ENCODE measurements around the gene CERKL.

The CERKL gene

DNA sequence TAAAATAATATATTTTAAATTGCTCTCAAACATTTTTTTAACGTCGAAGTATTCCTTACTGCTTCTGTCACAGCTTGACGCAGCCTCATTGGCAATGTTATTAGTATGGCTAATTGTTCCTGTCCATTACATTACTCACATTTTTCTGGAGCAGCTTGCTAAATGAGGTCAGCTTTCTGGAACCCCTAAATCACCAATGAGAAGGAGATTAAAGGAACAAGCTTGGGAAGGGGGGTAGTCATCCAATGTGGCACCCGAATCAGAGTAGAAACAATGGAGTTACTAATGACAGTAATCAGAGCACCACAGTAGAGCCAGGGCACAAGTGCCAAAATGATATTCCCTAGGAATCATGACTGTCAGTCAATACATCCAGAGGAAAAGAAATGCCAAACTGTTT lies 18.3 kb upstream of the CERKL start:
- no peaks in the 10 kb centered on the region for H3K4me1 ChIP-seq (ENCODE audit: control insufficient read depth, insufficient read depth, low read length, unreplicated experiment)
- H2AFZ ChIP-seq (ENCODE audit: low read length, unreplicated experiment): no peak overlapping the region
- H3K36me3 ChIP-seq (ENCODE audit: insufficient read depth, low read length): no peaks in the 10 kb centered on the region
- no peaks in the 10 kb centered on the region for H3K79me2 ChIP-seq (ENCODE audit: control insufficient read depth, insufficient read depth, low read length, unreplicated experiment)
- H3K4me3 ChIP-seq (ENCODE audit: low read depth, low read length): no peak overlapping the region
- H3K27ac ChIP-seq (ENCODE audit: low read depth, low read length): no peak overlapping the region
- H3K27me3 ChIP-seq (ENCODE audit: insufficient read depth, low read length): peaks cover 92% of the 10 kb centered on the region

DNA sequence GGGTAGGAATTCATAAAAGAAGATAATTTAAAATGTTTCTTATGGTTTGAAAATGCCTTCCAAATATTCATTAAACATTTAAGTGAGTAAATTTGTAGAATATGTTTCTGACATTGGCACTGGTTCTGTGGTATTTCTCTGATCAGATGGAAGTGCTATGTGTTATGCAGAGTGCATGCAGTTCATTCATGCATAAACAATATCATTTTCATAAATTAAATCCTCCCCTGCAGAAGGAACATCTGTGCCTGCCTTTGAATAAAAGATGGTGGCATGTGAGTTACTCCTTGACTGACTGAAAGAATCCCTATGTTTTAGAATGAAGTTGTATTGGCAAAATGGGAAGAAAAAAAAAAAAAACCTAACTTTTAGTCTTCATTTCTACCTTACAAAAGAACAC lies 17.6 kb upstream of the CERKL start:
- no peak overlapping the region for H3K4me3 ChIP-seq (ENCODE audit: low read depth, low read length)
- peaks cover 92% of the 10 kb centered on the region for H3K27me3 ChIP-seq (ENCODE audit: insufficient read depth, low read length)
- no peaks in the 10 kb centered on the region for H3K79me2 ChIP-seq (ENCODE audit: control insufficient read depth, insufficient read depth, low read length, unreplicated experiment)
- no peaks in the 10 kb centered on the region for H3K36me3 ChIP-seq (ENCODE audit: insufficient read depth, low read length)
- H2AFZ ChIP-seq (ENCODE audit: low read length, unreplicated experiment): no peak overlapping the region
- no peak overlapping the region for H3K27ac ChIP-seq (ENCODE audit: low read depth, low read length)
- H3K4me1 ChIP-seq (ENCODE audit: control insufficient read depth, insufficient read depth, low read length, unreplicated experiment): no peaks in the 10 kb centered on the region

DNA sequence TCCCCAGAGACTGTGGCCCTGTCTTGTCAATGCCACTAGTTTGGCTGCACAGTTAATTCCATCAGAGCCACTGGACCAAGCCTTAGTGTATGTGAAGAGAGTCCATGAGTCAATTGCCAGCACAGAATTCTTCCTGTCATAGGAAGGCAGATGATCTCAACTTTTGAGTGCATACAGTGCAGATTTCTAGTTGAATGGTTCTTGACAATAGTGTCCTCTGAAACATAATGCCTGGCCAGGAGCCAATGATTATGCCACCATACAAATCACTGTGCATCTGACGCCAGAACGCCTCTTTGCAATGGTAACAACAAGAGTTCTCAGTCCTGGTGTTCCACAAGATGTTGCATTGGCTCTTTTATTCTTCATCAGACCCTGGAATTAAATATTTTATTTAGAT lies 16.3 kb upstream of the CERKL start:
- Histone ChIP-seq H3K27me3 (ENCODE audit: insufficient read depth, low read length) (peaks cover 92% of the 10 kb centered on the region), H3K4me1 (ENCODE audit: control insufficient read depth, insufficient read depth, low read length, unreplicated experiment) (no peaks in the 10 kb centered on the region), H3K36me3 (ENCODE audit: insufficient read depth, low read length) (no peaks in the 10 kb centered on the region), H3K79me2 (ENCODE audit: control insufficient read depth, insufficient read depth, low read length, unreplicated experiment) (no peaks in the 10 kb centered on the region), H3K4me3 (ENCODE audit: low read depth, low read length) (no peak overlapping the region), H2AFZ (ENCODE audit: low read length, unreplicated experiment) (no peak overlapping the region), H3K27ac (ENCODE audit: low read depth, low read length) (no peak overlapping the region)

DNA sequence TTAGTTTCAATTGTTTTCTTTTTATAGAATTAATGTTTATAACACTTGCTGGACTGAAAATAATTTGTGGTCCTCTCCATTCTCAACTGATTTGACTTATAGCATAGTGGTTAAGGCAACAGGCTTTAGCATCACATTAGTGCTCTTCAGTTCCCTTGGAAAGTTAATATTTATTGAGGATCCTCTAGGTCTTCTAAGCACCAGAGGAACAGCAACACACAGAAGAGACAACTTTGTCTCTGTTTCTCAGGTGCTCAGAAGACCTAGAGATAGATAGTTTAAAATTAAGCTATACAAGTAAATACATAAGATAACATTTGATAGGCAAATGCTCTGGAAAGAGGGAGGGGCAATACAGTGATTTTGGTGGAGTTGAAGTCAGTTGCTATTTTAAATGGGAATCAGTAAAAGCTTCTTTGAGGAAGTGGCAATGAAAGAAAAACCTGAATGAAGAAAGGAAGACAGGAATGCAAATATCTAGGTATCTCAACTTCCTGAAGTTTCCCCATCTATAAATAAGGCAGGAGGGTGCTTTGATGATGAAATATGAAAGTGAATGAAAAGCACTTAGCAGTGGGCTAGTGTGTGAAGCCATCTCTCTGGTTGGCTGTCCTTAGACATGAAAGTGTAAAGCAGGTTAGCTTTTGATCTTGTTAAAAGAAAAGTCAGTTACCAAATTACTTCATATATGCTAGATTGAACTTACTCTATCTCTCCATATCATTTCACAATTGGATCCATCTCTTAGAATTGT lies 15.5 kb upstream of the CERKL start:
- Histone ChIP-seq H3K4me3 (ENCODE audit: low read depth, low read length) (no peak overlapping the region), H3K27ac (ENCODE audit: low read depth, low read length) (no peak overlapping the region), H3K36me3 (ENCODE audit: insufficient read depth, low read length) (no peaks in the 10 kb centered on the region), H3K79me2 (ENCODE audit: control insufficient read depth, insufficient read depth, low read length, unreplicated experiment) (no peaks in the 10 kb centered on the region), H3K27me3 (ENCODE audit: insufficient read depth, low read length) (peaks cover 91% of the 10 kb centered on the region), H3K4me1 (ENCODE audit: control insufficient read depth, insufficient read depth, low read length, unreplicated experiment) (no peaks in the 10 kb centered on the region), H2AFZ (ENCODE audit: low read length, unreplicated experiment) (no peak overlapping the region)

DNA sequence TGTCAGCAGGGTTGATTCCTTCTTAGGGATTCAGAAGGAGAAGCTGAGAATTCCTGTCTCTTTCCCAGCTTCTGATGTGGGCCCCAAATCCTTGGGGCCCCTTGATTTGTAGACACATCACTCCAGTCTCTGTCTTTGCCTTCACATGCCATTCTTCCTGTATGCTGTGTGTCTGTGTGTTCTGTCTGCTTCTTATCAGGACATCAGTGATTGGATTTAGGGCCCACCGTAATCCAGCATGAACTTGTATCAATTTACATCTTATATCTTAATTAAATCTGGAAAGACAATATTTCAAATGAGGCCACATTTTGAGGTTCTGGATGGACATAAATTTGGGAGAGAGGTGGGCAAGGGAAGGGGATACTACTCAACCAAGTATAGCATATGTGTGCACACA lies 13.7 kb upstream of the CERKL start:
- Histone ChIP-seq H3K4me1 (ENCODE audit: control insufficient read depth, insufficient read depth, low read length, unreplicated experiment) (no peaks in the 10 kb centered on the region), H3K27ac (ENCODE audit: low read depth, low read length) (no peak overlapping the region), H3K4me3 (ENCODE audit: low read depth, low read length) (no peak overlapping the region), H2AFZ (ENCODE audit: low read length, unreplicated experiment) (no peak overlapping the region), H3K79me2 (ENCODE audit: control insufficient read depth, insufficient read depth, low read length, unreplicated experiment) (no peaks in the 10 kb centered on the region), H3K27me3 (ENCODE audit: insufficient read depth, low read length) (peaks cover 95% of the 10 kb centered on the region), H3K36me3 (ENCODE audit: insufficient read depth, low read length) (no peaks in the 10 kb centered on the region)

DNA sequence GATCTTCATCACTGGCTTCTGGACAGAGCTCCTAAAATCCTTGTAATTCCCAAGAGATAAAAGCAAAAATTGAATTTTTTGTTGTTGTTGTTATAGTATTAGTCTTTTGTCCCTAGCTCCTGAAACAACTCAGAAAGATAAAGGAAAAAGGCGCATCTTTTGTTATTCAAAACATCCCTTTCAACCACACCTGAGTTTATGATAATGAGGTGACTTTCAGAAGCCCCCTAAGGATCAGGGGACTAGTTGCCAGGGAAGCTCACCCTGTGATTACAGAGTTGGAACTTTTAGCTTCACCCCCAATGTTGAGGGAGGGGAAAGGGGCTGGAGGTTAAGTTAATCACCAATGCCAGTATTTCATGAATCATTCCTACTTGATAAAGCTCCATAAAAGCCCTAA lies 10.3 kb upstream of the CERKL start:
- peaks cover 73% of the 10 kb centered on the region for H3K27me3 ChIP-seq (ENCODE audit: insufficient read depth, low read length)
- no peak overlapping the region for H2AFZ ChIP-seq (ENCODE audit: low read length, unreplicated experiment)
- no peak overlapping the region for H3K27ac ChIP-seq (ENCODE audit: low read depth, low read length)
- no peaks in the 10 kb centered on the region for H3K4me1 ChIP-seq (ENCODE audit: control insufficient read depth, insufficient read depth, low read length, unreplicated experiment)
- no peaks in the 10 kb centered on the region for H3K79me2 ChIP-seq (ENCODE audit: control insufficient read depth, insufficient read depth, low read length, unreplicated experiment)
- no peaks in the 10 kb centered on the region for H3K36me3 ChIP-seq (ENCODE audit: insufficient read depth, low read length)
- H3K4me3 ChIP-seq (ENCODE audit: low read depth, low read length): no peak overlapping the region

DNA sequence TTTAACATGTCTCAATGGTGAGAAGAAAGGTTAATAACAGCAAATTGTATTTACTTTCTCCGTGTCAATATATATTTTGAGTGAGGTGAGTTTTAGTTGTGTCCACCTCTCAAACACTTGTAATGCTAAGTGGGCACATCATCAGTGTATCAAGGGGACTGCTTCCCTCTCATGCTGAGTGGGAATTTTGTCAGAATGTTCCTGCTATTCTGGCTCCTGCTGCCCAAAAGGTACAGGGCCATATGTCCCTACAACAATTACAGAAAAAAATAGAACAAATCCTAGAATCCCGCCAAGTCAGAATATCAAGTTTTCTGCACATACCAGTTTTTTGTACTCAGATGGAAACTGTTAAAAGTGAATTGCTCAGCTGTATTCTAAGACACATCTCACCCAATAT lies 5.4 kb upstream of the CERKL start:
- H3K4me3 ChIP-seq (ENCODE audit: low read depth, low read length): no peak overlapping the region
- no peak overlapping the region for H3K27ac ChIP-seq (ENCODE audit: low read depth, low read length)
- H3K79me2 ChIP-seq (ENCODE audit: control insufficient read depth, insufficient read depth, low read length, unreplicated experiment): no peaks in the 10 kb centered on the region
- peaks cover 70% of the 10 kb centered on the region for H3K27me3 ChIP-seq (ENCODE audit: insufficient read depth, low read length)
- H3K4me1 ChIP-seq (ENCODE audit: control insufficient read depth, insufficient read depth, low read length, unreplicated experiment): no peaks in the 10 kb centered on the region
- H3K36me3 ChIP-seq (ENCODE audit: insufficient read depth, low read length): no peaks in the 10 kb centered on the region
- H2AFZ ChIP-seq (ENCODE audit: low read length, unreplicated experiment): no peak overlapping the region

DNA sequence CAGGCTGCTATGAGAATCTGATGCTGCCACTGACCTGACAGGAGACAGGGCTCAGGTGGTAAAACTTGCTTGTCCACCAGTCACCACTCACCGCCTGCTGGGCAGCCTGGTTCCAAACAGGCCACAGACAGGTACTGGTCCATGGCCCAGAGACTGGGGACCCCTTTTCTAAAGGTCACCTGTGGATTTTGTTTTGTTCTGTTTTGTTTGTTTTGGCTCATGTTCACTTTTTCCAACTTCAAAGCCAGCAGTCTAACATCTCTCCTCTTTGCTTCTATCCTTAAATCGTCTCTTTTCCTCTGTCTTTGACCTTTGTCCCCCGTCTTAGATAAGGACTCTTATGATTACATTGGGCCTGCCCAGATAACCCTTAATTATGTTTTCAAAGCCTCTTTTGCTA lies 3.3 kb upstream of the CERKL start:
- no peaks in the 10 kb centered on the region for H3K36me3 ChIP-seq (ENCODE audit: insufficient read depth, low read length)
- H3K27ac ChIP-seq (ENCODE audit: low read depth, low read length): no peak overlapping the region
- peaks cover 4% of the 10 kb centered on the region for H3K4me1 ChIP-seq (ENCODE audit: control insufficient read depth, insufficient read depth, low read length, unreplicated experiment)
- H3K27me3 ChIP-seq (ENCODE audit: insufficient read depth, low read length): peaks cover 62% of the 10 kb centered on the region
- H3K4me3 ChIP-seq (ENCODE audit: low read depth, low read length): no peak overlapping the region
- H2AFZ ChIP-seq (ENCODE audit: low read length, unreplicated experiment): no peak overlapping the region
- no peaks in the 10 kb centered on the region for H3K79me2 ChIP-seq (ENCODE audit: control insufficient read depth, insufficient read depth, low read length, unreplicated experiment)

DNA sequence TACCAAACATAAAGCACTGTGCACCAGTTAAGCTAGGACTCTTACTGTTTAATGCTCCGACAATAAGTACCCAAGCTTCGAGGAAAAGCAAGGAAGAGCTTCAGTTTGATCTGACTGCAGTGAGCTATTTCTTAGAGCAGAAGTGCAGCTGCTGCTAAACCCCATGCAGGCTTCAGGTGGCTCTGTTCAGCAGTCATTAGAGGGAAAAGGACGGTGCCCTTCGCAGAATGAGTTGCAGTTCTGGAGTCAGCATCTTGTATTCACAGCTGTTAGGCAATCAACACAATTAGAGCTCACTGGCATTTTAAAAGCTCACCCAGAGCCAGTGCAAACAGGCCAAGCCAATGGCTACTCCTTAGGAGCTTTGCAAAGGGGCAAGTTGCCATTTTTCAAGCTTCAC lies 1.5 kb upstream of the CERKL start:
- no peaks in the 10 kb centered on the region for H3K36me3 ChIP-seq (ENCODE audit: insufficient read depth, low read length)
- H3K4me3 ChIP-seq (ENCODE audit: low read depth, low read length): no peak overlapping the region
- no peak overlapping the region for H2AFZ ChIP-seq (ENCODE audit: low read length, unreplicated experiment)
- no peak overlapping the region for H3K27ac ChIP-seq (ENCODE audit: low read depth, low read length)
- peaks cover 69% of the 10 kb centered on the region for H3K27me3 ChIP-seq (ENCODE audit: insufficient read depth, low read length)
- peaks cover 4% of the 10 kb centered on the region for H3K4me1 ChIP-seq (ENCODE audit: control insufficient read depth, insufficient read depth, low read length, unreplicated experiment)
- H3K79me2 ChIP-seq (ENCODE audit: control insufficient read depth, insufficient read depth, low read length, unreplicated experiment): no peaks in the 10 kb centered on the region

DNA sequence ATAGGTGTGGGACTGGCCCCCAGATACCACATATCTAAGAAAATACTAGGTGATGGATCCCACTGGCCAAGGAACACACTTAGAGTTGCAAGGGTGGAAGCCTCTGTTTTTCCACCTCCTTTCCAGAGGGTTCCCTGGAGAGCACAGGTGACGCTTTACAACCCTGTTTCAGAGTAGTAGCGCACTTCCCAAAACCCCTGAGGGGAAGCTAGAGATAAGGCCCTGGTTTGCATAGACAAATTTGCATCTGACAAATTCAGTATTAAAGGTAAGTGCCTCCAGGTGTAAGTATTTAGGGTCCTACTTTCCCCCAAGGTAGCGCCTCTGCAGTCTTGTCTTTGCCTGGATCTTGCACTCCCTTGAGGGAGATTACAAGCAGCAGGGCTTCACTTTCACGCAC lies 474 bp upstream of the CERKL start:
- H3K4me3 ChIP-seq (ENCODE audit: low read depth, low read length): peak overlapping the region; percentile 81
- peaks cover 71% of the 10 kb centered on the region for H3K27me3 ChIP-seq (ENCODE audit: insufficient read depth, low read length)
- no peak overlapping the region for H3K27ac ChIP-seq (ENCODE audit: low read depth, low read length)
- H3K4me1 ChIP-seq (ENCODE audit: control insufficient read depth, insufficient read depth, low read length, unreplicated experiment): peaks cover 4% of the 10 kb centered on the region
- no peak overlapping the region for H2AFZ ChIP-seq (ENCODE audit: low read length, unreplicated experiment)
- H3K79me2 ChIP-seq (ENCODE audit: control insufficient read depth, insufficient read depth, low read length, unreplicated experiment): no peaks in the 10 kb centered on the region
- H3K36me3 ChIP-seq (ENCODE audit: insufficient read depth, low read length): no peaks in the 10 kb centered on the region

DNA sequence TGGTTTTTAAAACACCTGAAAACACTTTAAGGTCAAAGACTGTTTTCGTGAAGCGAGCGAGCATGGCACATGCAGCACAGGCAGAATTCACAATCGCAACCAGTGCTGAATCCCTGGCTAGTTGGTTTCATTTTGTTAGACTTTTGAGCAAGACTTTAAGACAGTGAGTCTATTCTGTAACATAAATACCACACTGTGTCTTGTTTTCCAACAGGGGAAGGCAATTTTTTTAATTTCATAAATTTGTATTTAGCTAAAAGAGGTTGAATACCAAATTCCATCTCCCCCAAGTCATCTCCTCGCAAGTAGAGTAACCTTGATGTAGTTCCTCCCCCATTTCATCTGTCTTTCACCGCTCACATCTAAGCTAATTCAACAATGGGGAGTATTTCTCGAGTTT lies 1.4 kb downstream of the CERKL start:
- H3K4me1 ChIP-seq (ENCODE audit: control insufficient read depth, insufficient read depth, low read length, unreplicated experiment): peaks cover 4% of the 10 kb centered on the region
- H3K36me3 ChIP-seq (ENCODE audit: insufficient read depth, low read length): no peaks in the 10 kb centered on the region
- no peaks in the 10 kb centered on the region for H3K79me2 ChIP-seq (ENCODE audit: control insufficient read depth, insufficient read depth, low read length, unreplicated experiment)
- H3K4me3 ChIP-seq (ENCODE audit: low read depth, low read length): peak overlapping the region; percentile 81
- H3K27me3 ChIP-seq (ENCODE audit: insufficient read depth, low read length): peaks cover 74% of the 10 kb centered on the region
- H2AFZ ChIP-seq (ENCODE audit: low read length, unreplicated experiment): no peak overlapping the region
- H3K27ac ChIP-seq (ENCODE audit: low read depth, low read length): no peak overlapping the region

Measured in ACC112 (cell line).